ENCODE results near the gene ADAM12.

GRCh38 chr10:126342680-126343079 is 45.6 kb downstream of the ADAM12 start:
- TF ChIP-seq CTCF (conservative IDR thresholded peaks at IDR 0.05), result no peak
- TF ChIP-seq EZH2 (IDR thresholded peaks at IDR 0.05; ENCODE audit: low read depth), result no peak
